K562 (cell line): ENCODE measurements around the gene ZNF154.

Source experiments
- CBX3 ChIP-seq, 2 experiments: IDR thresholded peaks; 1 replicate in 1 of 2; 2 replicates in 1 of 2; pipeline ENCODE4 v1.6.1; 2012; ENCODE audit warnings: inconsistent platforms in 2 of 2, low read length in 2 of 2, borderline replicate concordance in 1 of 2, control low read depth in 1 of 2
- JUN ChIP-seq, 2 experiments: sonication (generic) in 1 of 2; formaldehyde crosslinking in 1 of 2; IDR thresholded peaks; 2 replicates each; pipeline versions ENCODE4 v1.6.1 to v1.8.0; 2012 to 2022; ENCODE audit warnings: borderline replicate concordance in 2 of 2, mild to moderate bottlenecking in 2 of 2, improper control_type of control experiment in 1 of 2, low read depth in 1 of 2, low read length in 1 of 2, missing genetic modification reagents in 1 of 2
- POLR2G ChIP-seq: fragments of 200-400 bp; formaldehyde crosslinking; IDR thresholded peaks from 2 replicates; pipeline ENCODE4 v1.6.1; 2017; ENCODE audit warnings: low read depth, mild to moderate bottlenecking, antibody characterized with exemption, low read length, moderate library complexity
- SMARCA5 ChIP-seq: fragments of 450-650 bp; IDR thresholded peaks from 2 replicates; pipeline ENCODE4 v1.6.1; 2016
- TGIF2 ChIP-seq: sonication (generic); formaldehyde crosslinking; IDR thresholded peaks from 2 replicates; pipeline ENCODE4 v1.8.1; 2022; ENCODE audit warnings: mild to moderate bottlenecking, missing genetic modification reagents, moderate library complexity
- ZNF274 ChIP-seq: IDR thresholded peaks from 2 replicates; pipeline ENCODE4 v1.6.1; 2011; ENCODE audit warnings: low read depth, mild to moderate bottlenecking, low read length, moderate library complexity, borderline replicate concordance

- no peak for TF ChIP-seq SMARCA5
- no peak for TF ChIP-seq JUN (IDR thresholded peaks at IDR 0.05; ENCODE audit: borderline replicate concordance, low read depth, low read length)
- TF ChIP-seq JUN (CRISPR knock-in tag; IDR thresholded peaks at IDR 0.05; ENCODE audit: borderline replicate concordance): no peak
- no peak for TF ChIP-seq ZNF274
- peak; percentile 75 for TF ChIP-seq POLR2G
- TF ChIP-seq TGIF2 (CRISPR knock-in tag): no peak
- no peak for TF ChIP-seq CBX3 (IDR thresholded peaks at IDR 0.05; ENCODE audit: borderline replicate concordance in 1 of 2, low read length in 2 of 2)
Observed at GRCh38 chr19:57746580-57747471, 37.8 kb upstream of the ZNF154 start, which contains the start of gene ZNF776.
